H9 (cell line): ENCODE results near the gene METTL2A. TPM values are rescaled to one million over a fixed set of nuclear protein-coding genes. Genes with fewer than 3 reads are reported as not detected.
A peak's percentile ranks its signal among the peaks of the same experiment; 100 is the strongest.
"Not testable (repeated sequence)": the region's sequence is repeated elsewhere in the genome, so short reads cannot be mapped to it uniquely, and the experiment has no call there.

Experiments used
- DNase-seq: peaks from one replicate; pipeline ENCODE4 v3.0.0-alpha.2; 2017
- H2AFZ ChIP-seq: one replicate; pipeline ENCODE4 v1.6.1; 2013; ENCODE audit warnings: mild to moderate bottlenecking, low read length, control low read depth, moderate library complexity
- H2AK5ac ChIP-seq: 2 replicates; pipeline ENCODE4 v1.6.1; 2013; ENCODE audit warnings: low read length, control low read depth, mixed read lengths; ENCODE audit not compliant: insufficient read length
- H2BK120ac ChIP-seq: one replicate; pipeline ENCODE4 v1.6.1; 2013; ENCODE audit warnings: low read depth, mild to moderate bottlenecking, low read length, control low read depth, inconsistent platforms; ENCODE audit not compliant: poor library complexity, severe bottlenecking
- H2BK12ac ChIP-seq: 2 replicates; pipeline ENCODE4 v1.6.1; 2013; ENCODE audit warnings: low read length, control low read depth, mixed read lengths, low read depth; ENCODE audit not compliant: insufficient read length
- H2BK15ac ChIP-seq: 2 replicates; pipeline ENCODE4 v1.6.1; 2013; ENCODE audit warnings: low read depth, low read length, control low read depth
- H2BK20ac ChIP-seq: one replicate; pipeline ENCODE4 v1.6.1; 2013; ENCODE audit warnings: low read depth, mild to moderate bottlenecking, low read length, control low read depth, inconsistent platforms; ENCODE audit not compliant: poor library complexity, severe bottlenecking
- H2BK5ac ChIP-seq: 2 replicates; pipeline ENCODE4 v1.6.1; 2013; ENCODE audit warnings: low read length, control low read depth, mixed read lengths; ENCODE audit not compliant: insufficient read length
- H3K14ac ChIP-seq: 2 replicates; pipeline ENCODE4 v1.6.1; 2013; ENCODE audit warnings: low read length, control low read depth; ENCODE audit not compliant: insufficient read depth
- H3K18ac ChIP-seq: 2 replicates; pipeline ENCODE4 v1.6.1; 2013; ENCODE audit warnings: low read depth, mild to moderate bottlenecking, mixed read lengths, low read length, control low read depth; ENCODE audit not compliant: insufficient read length
- H3K23ac ChIP-seq: 2 replicates; pipeline ENCODE4 v1.6.1; 2013; ENCODE audit warnings: low read length, control low read depth, mixed read lengths, low read depth; ENCODE audit not compliant: insufficient read length
- H3K23me2 ChIP-seq: 2 replicates; pipeline ENCODE4 v1.6.1; 2013; ENCODE audit warnings: low read depth, mild to moderate bottlenecking, mixed read lengths, low read length, control low read depth; ENCODE audit not compliant: insufficient read length, poor library complexity, severe bottlenecking
- H3K27ac ChIP-seq: 2 replicates; pipeline ENCODE4 v1.5.1; 2013; ENCODE audit warnings: low read length, control low read depth, mixed read lengths, low read depth; ENCODE audit not compliant: insufficient read length
- H3K27me3 ChIP-seq: 2 replicates; pipeline ENCODE4 v1.6.1; 2013; ENCODE audit warnings: low read length, control low read depth, inconsistent platforms; ENCODE audit not compliant: insufficient read depth
- H3K4ac ChIP-seq: 2 replicates; pipeline ENCODE4 v1.6.1; 2013; ENCODE audit warnings: low read depth, mild to moderate bottlenecking, control low read depth, inconsistent platforms, low read length, moderate library complexity
- H3K4me1 ChIP-seq: 2 replicates; pipeline ENCODE4 v1.6.1; 2013; ENCODE audit warnings: low read length, control low read depth, inconsistent platforms; ENCODE audit not compliant: insufficient read depth
- H3K4me2 ChIP-seq: 2 replicates; pipeline ENCODE4 v1.6.1; 2013; ENCODE audit warnings: low read length, control low read depth, mixed read lengths; ENCODE audit not compliant: insufficient read length, insufficient read depth
- H3K56ac ChIP-seq: 2 replicates; pipeline ENCODE4 v1.6.1; 2013; ENCODE audit warnings: low read depth, mild to moderate bottlenecking, mixed read lengths, low read length, control low read depth; ENCODE audit not compliant: insufficient read length
- H3K79me1 ChIP-seq: 2 replicates; pipeline ENCODE4 v1.6.1; 2013; ENCODE audit warnings: low read depth, mild to moderate bottlenecking, moderate library complexity, low read length, control low read depth, inconsistent platforms; ENCODE audit not compliant: insufficient read depth, poor library complexity, severe bottlenecking
- H3K79me2 ChIP-seq: 2 replicates; pipeline ENCODE4 v1.6.1; 2013; ENCODE audit warnings: low read length, control low read depth, inconsistent platforms; ENCODE audit not compliant: insufficient read depth
- H3K9ac ChIP-seq: 2 replicates; pipeline ENCODE4 v1.6.1; 2013; ENCODE audit warnings: low read length, control low read depth, mixed read lengths; ENCODE audit not compliant: insufficient read length; ENCODE audit errors: extremely low read depth
- H3K9me3 ChIP-seq: one replicate; pipeline ENCODE4 v1.6.1; 2013; ENCODE audit warnings: low read depth, low read length, inconsistent platforms; ENCODE audit not compliant: control insufficient read depth
- H3T11ph ChIP-seq: one replicate; pipeline ENCODE4 v1.6.1; 2013; ENCODE audit warnings: mild to moderate bottlenecking, low read length, control low read depth, inconsistent platforms
- H4K20me1 ChIP-seq: one replicate; pipeline ENCODE4 v1.6.1; 2013; ENCODE audit not compliant: control insufficient read depth, insufficient read length, insufficient read depth
- H4K5ac ChIP-seq: 2 replicates; pipeline ENCODE4 v1.6.1; 2013; ENCODE audit warnings: low read depth, mild to moderate bottlenecking, mixed read lengths, low read length, control low read depth; ENCODE audit not compliant: insufficient read length
- H4K8ac ChIP-seq: replicated peaks from 2 replicates; pipeline ENCODE4 v1.6.1; 2013; ENCODE audit warnings: low read length, control low read depth, mixed read lengths, low read depth; ENCODE audit not compliant: insufficient read length
- H4K91ac ChIP-seq: 2 replicates; pipeline ENCODE4 v1.6.1; 2013; ENCODE audit warnings: low read depth, mild to moderate bottlenecking, moderate library complexity, mixed read lengths, low read length, control low read depth; ENCODE audit not compliant: insufficient read length
- H3K27ac Mint-ChIP-seq, 3 experiments: 2 replicates in 2 of 3; 3 replicates in 1 of 3; pipeline ENCODE4 v1.8.0; 2020 to 2021; ENCODE audit warnings: mixed read lengths in 3 of 3, mild to moderate bottlenecking in 1 of 3, moderate library complexity in 1 of 3
- H3K27me3 Mint-ChIP-seq: 2 replicates; pipeline ENCODE4 v1.8.0; 2021; ENCODE audit warnings: low read depth, mild to moderate bottlenecking, moderate library complexity, mixed read lengths
- H3K36me3 Mint-ChIP-seq, 3 experiments: 2 replicates in 2 of 3; 3 replicates in 1 of 3; pipeline ENCODE4 v1.8.0; 2020 to 2021; ENCODE audit warnings: low read depth in 3 of 3, mixed read lengths in 3 of 3; ENCODE audit not compliant: insufficient read depth in 1 of 3
- H3K4me1 Mint-ChIP-seq, 2 experiments: 2 replicates each; pipeline ENCODE4 v1.8.0; 2020; ENCODE audit warnings: mixed read lengths in 2 of 2
- H3K4me3 Mint-ChIP-seq, 2 experiments: 2 replicates in 1 of 2; 3 replicates in 1 of 2; pipeline ENCODE4 v1.8.0; 2020 to 2021; ENCODE audit warnings: mild to moderate bottlenecking in 2 of 2, mixed read lengths in 2 of 2, moderate library complexity in 1 of 2
- H3K9me3 Mint-ChIP-seq, 2 experiments: 2 replicates in 1 of 2; 3 replicates in 1 of 2; pipeline ENCODE4 v1.8.0; 2020; ENCODE audit warnings: mild to moderate bottlenecking in 2 of 2, mixed read lengths in 2 of 2, moderate library complexity in 1 of 2
- WGBS: extraction: QIAGEN DNeasy Blood & Tissue Kit; methylation state at CpG from one replicate; pipeline ENCODE4 v1.1.7; 2013; ENCODE audit warnings: missing lambda C conversion rate, low lambda C conversion rate, mixed read lengths; ENCODE audit not compliant: insufficient read length; ENCODE audit errors: extremely low coverage; 5-methylcytosine and 5-hydroxymethylcytosine counted together
- total RNA-seq: library from RNA; stranded (reverse); gene quantifications from 2 replicates; pipeline ENCODE4 v1.2.1, GENCODE V29; 2021

The METTL2A gene
- total RNA-seq, 1 experiment from 2014 or later, result 39.3 TPM

DNA sequence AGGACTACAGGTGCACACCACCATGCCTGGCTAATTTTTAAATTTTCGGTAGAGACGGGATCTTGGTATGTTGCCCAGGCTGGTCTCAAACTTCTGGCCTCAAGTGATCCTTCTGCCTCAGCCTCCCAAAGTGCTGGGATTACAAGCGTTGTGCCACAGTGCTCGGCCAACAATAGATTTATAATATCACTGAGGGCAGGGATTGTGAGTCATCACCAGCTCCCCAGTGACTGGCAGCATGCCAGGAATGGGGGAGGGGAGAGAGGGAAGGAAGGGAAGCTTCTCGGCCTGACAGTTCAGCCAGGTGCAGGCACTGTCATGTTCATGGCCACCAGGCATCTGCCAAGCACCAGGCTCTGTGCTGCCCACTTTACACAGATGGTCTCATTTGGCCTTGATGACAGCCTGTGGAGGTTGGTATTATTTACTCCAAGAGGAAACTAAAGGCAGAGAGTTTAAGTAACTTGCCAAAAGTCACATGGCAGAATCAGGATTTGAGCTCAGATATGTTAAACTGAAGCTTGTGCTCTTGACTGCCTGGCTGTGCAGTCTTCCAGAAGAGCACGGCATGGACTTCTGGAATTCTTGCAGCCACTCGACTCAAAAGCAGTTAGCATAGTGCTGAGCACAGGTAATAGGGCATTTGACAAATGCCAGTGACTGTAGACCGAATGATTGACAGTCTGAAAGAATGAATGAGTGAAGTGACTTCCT lies 47.1 kb downstream of the METTL2A start:
- not testable (repeated sequence) for H3K27ac ChIP-seq, H3K27ac Mint-ChIP-seq

DNA sequence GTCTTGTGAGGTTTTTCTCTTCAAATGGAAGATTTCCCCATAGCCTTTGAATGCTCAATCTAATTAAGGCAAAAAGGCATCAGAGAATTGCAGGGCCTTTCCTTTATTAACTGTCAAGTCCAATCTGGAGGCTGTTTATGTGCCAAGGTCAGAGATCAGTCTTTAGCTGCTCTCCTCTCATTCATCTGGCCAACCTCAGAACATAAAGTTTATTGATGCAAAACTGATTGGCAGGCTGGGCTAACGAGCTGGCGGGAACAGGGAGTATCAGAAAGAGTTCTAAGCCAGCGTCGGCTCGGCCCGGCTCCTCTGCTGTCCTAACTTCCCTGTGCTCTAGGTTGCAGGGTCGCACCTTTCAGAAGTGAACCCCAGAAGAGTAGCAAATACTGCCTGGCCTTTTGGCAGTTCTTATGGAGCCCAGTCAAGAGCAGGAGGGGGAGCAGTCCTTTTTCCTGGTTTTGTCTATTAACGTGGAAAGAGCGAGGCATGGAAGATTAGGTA lies 47.7 kb downstream of the METTL2A start:
- not testable (repeated sequence) for H3K4me2 ChIP-seq, H2BK20ac ChIP-seq, DNase-seq, H4K8ac ChIP-seq, H3K23ac ChIP-seq, H3K18ac ChIP-seq, H4K5ac ChIP-seq, H3K4ac ChIP-seq, H3K79me1 ChIP-seq, H3K27me3 ChIP-seq, H3K9me3 ChIP-seq, H3K79me2 ChIP-seq, H3K9ac ChIP-seq, H2AFZ ChIP-seq, H3K27me3 Mint-ChIP-seq, H4K91ac ChIP-seq, H3K36me3 Mint-ChIP-seq, H2BK120ac ChIP-seq, H3T11ph ChIP-seq, H3K14ac ChIP-seq, H3K56ac ChIP-seq, H4K20me1 ChIP-seq, H2BK12ac ChIP-seq, H3K27ac ChIP-seq, H2BK15ac ChIP-seq, H3K4me1 ChIP-seq, H2BK5ac ChIP-seq, H3K9me3 Mint-ChIP-seq, H3K4me3 Mint-ChIP-seq, H2AK5ac ChIP-seq, H3K23me2 ChIP-seq
- Mint-ChIP-seq H3K4me1 (peaks cover 15 to 17% of the 10 kb centered on the region in 2 experiments), H3K27ac (peak overlapping the region in 2 of 3 experiments; percentile 59 to 65; a peak in 1 of 7 replicates)
- no CpG with 5 or more reads among the region's 9 CpGs for WGBS

More for the DNA sequence above, 47.1 kb downstream of the METTL2A start:
- H3K23ac ChIP-seq, H3K79me2 ChIP-seq, H4K8ac ChIP-seq, H4K91ac ChIP-seq, H2BK5ac ChIP-seq, H2BK12ac ChIP-seq, H3K18ac ChIP-seq, H3K14ac ChIP-seq, H2BK20ac ChIP-seq, H3K4ac ChIP-seq, H2AK5ac ChIP-seq, H2BK15ac ChIP-seq, H3K9ac ChIP-seq, H3K56ac ChIP-seq, H3K4me1 ChIP-seq, H3K9me3 ChIP-seq, H3K79me1 ChIP-seq, H3K27me3 ChIP-seq, H4K20me1 ChIP-seq, H3K9me3 Mint-ChIP-seq, H2BK120ac ChIP-seq, H3T11ph ChIP-seq, H4K5ac ChIP-seq, H3K27me3 Mint-ChIP-seq, H3K4me2 ChIP-seq, H2AFZ ChIP-seq, H3K23me2 ChIP-seq, H3K36me3 Mint-ChIP-seq, H3K4me3 Mint-ChIP-seq: not testable (repeated sequence)
- WGBS, result no CpG with 5 or more reads among the region's 8 CpGs
- peak; percentile 48 for DNase-seq
- peaks cover 15 to 17% of the 10 kb centered on the region in 2 experiments for H3K4me1 Mint-ChIP-seq
